C4-2B (cell line): Measurements from ENCODE around the gene PPM1D.

ENCODE experiments used
- H3K27ac ChIP-seq: fragments of 450-650 bp; 2 replicates; pipeline ENCODE4 v1.5.1; 2017
- CTCF ChIP-seq: fragments of 450-650 bp; conservative IDR thresholded peaks from 2 replicates; pipeline ENCODE4 v1.5.1; 2017; ENCODE audit warnings: mild to moderate bottlenecking
- ZFX ChIP-seq: fragments of 450-650 bp; IDR thresholded peaks from 2 replicates; pipeline ENCODE4 v1.6.1; 2017

PPM1D gene

GRCh38 chr17:60615840-60616239 lies 15.8 kb downstream of the PPM1D start:
- TF ChIP-seq ZFX (no peak), CTCF (no peak)
- H3K27ac ChIP-seq = no peak overlapping the region

- TF ChIP-seq ZFX (no peak), CTCF (no peak)
Measured at GRCh38 chr17:60618080-60618479, 18.1 kb downstream of the PPM1D start.

GRCh38 chr17:60618854-60619526 lies 19.0 kb downstream of the PPM1D start:
- no peak overlapping the region for H3K27ac ChIP-seq
- no peak for TF ChIP-seq CTCF
- TF ChIP-seq ZFX = no peak

More at GRCh38 chr17:60618080-60618479, 18.1 kb downstream of the PPM1D start:
- H3K27ac ChIP-seq = no peak overlapping the region

- TF ChIP-seq CTCF (no peak), ZFX (no peak)
- H3K27ac ChIP-seq = no peak overlapping the region
Measured at GRCh38 chr17:60622961-60623360, 23.0 kb downstream of the PPM1D start.

- no peak for TF ChIP-seq ZFX
- no peak for TF ChIP-seq CTCF
- no peak overlapping the region for H3K27ac ChIP-seq
Measured at GRCh38 chr17:60623415-60623814, 23.4 kb downstream of the PPM1D start.

- no peak for TF ChIP-seq ZFX
- no peak for TF ChIP-seq CTCF
Measured at GRCh38 chr17:60627124-60627523, 27.1 kb downstream of the PPM1D start.

GRCh38 chr17:60628252-60628889 lies 28.4 kb downstream of the PPM1D start:
- TF ChIP-seq ZFX = no peak
- no peak for TF ChIP-seq CTCF
- no peak overlapping the region for H3K27ac ChIP-seq

More at GRCh38 chr17:60627124-60627523, 27.1 kb downstream of the PPM1D start:
- no peak overlapping the region for H3K27ac ChIP-seq
